GM18951 (cell line): ENCODE measurements around the gene KRT32.

ENCODE experiments used
- POLR2A ChIP-seq: IDR thresholded peaks from 4 replicates; pipeline ENCODE4 v1.6.1; 2011; ENCODE audit warnings: mild to moderate bottlenecking; ENCODE audit not compliant: insufficient read length, insufficient read depth; ENCODE audit errors: extremely low read depth
- in situ Hi-C: fragments of 300-500 bp; cut with MboI; formaldehyde crosslinking; loops from one replicate; pipeline ENCODE4 v1.12.0; 2022; ENCODE audit warnings: low sequenced_read_pairs, mixed read lengths, inconsistent platforms; ENCODE audit not compliant: unreplicated experiment

KRT32 gene

DNA sequence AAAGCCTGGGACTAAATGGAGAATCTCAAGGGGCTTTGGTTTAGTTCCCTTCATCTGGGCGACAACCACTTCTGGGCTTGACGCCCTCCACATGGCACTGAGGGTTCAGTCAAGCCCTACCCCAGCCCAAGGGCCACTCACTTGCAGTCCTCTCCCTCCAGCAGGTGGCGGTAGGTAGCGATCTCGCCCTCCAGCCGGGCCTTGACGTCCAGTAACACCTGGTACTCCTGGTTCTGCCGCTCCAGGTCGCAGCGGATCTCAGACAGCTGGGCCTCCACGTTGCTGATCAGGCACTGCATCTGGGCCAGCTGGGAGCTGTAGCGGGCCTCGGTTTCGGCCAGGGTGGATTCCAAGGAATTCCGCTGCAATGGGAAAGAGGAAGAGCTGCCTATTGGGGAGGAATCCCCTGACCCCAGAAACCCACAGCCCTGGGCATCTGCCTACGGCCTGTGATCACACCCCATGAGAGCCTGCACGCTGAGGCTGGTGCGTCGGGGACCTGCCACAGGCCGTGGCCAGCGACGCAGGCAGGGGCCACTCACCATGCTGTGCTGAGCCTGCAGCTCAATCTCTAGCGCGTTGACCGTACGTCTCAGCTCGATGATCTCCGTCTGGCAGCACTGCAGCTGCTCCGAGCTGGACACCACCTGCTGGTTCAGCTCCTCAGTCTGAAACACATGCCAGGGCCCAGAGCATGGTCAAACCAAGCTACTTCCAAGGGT is 19.8 kb upstream of the KRT32 start:
- no peak for TF ChIP-seq POLR2A
- in situ Hi-C loops: no loop called here

DNA sequence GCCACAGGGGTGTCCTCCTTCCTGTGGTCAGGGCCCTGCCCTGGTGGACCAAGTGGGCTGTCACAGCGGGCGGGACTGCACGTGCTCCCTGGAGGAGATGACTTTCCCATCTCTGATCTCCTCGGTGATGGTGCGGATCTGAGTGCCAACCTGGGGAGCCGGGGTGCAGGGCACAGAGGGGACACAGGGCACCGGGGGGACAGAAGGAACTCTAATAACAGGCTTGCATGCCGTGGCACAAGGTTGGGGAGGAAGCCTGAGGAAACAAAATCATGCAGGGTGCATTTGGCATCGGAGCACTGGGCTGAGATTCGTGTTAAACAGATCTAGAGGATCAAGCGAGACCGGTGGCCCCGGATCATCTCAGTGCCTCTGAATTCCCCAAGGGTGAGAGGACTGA is 19.1 kb upstream of the KRT32 start:
- TF ChIP-seq POLR2A: no peak
- in situ Hi-C loops: no loop called here

DNA sequence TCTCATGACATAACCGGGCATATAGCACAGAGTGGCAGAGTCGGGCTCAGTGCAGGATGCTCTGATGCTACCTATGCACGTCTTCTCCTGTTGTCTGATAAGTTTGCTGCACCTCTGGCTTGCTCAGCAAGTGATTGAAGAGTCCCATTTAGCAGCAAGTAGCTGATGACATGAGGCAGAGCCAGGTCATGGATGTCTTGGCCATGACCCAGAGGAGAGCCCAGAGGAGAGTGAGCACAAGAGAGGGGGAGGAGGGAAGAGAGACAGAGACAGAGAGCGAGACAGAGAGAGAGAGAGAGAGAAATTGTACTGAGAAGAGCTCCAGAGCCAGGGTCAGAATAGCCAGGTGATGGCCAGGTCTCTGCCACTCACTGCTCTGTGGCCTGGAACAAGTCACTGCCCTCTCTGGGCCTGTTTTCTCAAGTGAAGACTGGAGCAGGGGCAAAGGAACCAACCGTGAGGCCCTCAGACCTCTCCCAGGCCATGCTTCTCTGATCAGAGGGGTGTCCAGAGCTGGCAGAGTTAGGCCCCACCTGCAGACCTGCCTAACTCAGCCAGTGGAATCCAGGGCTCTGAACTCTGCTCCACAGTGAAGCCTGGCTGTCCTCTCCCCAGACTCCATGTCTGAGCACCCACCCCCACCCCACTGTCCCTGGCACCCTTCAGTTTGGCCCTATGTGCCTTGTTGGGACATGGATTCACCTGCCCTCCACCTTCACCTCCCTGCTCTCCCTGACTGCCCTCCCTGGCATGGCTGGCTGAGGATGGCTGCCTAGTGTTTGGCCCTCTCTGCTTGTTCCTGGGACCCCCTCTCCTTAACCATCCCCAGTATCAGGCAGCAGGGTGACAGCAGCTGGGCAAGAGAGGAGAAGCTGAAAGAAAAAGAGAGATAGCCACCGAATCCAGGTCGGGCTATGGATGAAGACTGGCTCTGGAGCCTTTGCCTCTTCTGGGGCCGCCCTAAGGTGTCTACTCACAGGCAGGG is 18.0 kb upstream of the KRT32 start:
- no peak for TF ChIP-seq POLR2A
- in situ Hi-C loops: no loop called here

DNA sequence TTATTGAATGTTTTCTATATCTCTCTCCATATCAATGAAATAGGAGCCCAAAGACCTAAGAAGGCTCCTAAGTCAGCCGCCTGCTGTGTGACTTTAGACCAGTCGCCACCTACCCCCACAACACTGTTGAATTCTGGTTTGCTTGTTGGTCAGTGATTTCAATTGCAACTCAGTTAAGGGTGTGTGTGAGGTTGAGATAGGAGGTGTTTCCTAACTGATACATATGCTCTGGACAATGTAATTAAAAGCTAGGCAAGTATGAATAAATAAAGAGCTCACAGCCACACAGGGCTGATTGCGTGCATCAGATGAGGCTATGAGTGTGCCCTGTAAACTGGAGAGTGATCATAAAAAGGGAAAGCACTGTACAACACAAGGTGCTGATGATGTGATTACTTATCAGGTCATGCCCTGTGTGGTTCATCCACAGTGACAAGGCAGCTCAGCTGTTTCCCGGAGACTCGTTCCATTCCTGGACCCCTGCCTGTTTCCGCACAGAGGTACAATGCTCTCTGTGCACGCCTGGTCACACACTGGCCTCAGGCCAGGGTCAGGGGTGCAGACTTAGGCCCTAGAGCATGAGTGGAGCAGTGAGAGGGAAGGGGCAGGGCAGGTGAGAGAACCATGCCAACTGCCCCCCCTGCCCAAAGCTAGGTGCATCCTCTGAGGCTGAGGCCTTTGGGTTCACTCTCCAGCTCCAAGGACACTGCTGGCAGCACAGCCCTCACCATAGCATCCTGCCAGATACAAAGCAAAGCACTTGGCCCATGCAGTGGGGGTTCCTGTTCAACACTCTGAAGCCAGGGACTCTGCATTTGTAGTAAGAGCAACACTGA is 17.0 kb upstream of the KRT32 start:
- no peak for TF ChIP-seq POLR2A
- in situ Hi-C loops: no loop called here

DNA sequence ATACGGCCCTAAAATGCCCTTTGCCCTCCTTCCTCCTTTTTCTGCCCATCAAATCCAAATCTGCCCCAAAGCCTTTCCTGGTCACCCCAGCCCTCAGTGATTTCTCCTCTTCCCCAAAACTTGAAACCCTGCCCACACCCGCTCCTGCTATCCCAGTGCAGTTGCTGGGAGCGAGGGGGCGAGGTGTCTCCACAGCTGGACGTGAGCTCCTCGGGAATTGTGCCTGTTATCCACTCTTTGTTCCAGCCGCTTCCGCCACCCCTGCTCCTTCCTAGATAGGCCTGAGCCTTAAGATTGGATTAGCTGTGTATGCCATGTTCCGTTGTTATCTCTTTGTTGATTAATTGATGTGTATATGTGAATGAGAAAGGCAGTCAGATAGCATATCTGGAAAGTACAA is 16.3 kb upstream of the KRT32 start:
- in situ Hi-C loops: no loop called here
- no peak for TF ChIP-seq POLR2A

DNA sequence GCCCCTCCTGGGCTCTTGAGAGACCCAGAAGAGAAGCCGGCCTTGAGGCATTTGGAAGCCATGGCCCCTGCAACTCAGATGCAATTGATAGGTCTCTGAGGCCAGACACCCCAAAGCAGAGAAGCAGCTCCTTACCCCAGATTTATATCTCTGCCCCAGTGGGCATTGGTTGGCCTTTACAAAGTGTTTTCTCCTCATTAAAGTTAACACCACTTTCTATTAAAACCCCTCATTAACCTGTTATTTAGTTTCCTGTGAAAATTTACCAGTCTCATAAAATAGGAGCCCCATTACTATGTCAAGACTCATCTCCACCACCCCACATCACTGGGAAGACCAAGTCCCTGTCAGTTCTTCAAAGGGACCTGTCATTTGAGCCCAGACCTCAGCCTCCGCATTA is 13.8 kb upstream of the KRT32 start, which contains the start of gene KRT35:
KRT35 (minus strand) TSS at position 116 of the 400 bp plus-strand sequence; CDS start at position 62, 54 bp downstream.
- no peak for TF ChIP-seq POLR2A
- in situ Hi-C loops: no loop called here

DNA sequence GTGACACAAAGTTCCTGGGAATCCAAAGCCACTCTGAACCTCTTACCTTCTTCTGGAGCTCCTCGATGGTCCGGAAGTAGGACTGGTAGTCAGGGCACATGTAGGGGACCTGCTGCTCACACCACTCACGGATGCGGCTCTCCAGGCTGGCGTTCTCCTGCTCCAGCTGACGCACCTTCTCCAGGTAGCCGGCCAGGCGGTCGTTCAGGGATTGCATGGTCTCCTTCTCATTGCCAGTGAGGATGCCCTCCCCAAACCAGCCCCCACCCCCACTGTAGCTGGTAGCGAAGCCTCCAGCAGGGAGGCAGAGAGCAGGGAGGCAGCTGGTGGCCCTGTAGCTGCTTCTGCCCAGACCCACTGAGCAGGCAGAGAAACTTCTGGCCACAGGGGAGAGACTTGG is 13.4 kb upstream of the KRT32 start:
- TF ChIP-seq POLR2A: no peak
- in situ Hi-C loops: no loop called here

DNA sequence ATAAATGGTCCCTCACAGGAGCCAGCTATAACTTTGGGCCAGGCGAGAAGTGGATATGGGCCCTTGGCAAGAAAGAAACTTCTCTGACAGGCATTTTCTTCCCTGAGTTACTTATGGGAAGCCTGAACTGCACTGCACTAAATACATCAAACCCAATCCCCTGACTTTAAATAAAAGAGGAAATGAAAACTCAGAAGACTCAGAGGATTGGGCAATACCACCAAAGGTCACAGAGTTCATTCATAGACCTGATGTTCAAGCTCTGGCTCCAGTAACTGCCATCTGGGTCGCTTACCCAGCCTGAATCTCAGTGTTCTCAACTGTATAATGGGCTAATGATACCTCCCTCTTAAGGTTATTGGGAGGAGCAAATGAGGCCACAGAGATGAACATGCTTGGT is 12.9 kb upstream of the KRT32 start:
- in situ Hi-C loops: no loop called here
- TF ChIP-seq POLR2A: no peak

DNA sequence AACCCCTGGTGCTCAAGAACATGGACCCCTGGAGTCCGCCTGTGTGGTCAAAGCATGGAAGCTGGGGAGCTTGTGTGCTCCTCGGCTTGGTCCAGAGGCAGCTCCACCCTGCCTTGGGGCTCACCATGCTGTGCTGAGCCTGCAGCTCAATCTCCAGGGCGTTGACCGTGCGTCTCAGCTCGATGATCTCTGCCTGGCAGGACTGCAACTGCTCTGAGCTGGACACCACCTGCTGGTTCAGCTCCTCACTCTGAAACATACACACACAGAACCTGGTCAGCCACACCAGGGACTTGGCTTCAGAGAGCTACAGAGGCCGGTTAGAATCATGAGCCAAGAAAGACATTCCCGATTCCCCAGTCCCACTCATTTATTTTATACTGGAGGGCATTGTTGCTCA is 11.1 kb upstream of the KRT32 start:
- in situ Hi-C loops: no loop called here
- TF ChIP-seq POLR2A: no peak

DNA sequence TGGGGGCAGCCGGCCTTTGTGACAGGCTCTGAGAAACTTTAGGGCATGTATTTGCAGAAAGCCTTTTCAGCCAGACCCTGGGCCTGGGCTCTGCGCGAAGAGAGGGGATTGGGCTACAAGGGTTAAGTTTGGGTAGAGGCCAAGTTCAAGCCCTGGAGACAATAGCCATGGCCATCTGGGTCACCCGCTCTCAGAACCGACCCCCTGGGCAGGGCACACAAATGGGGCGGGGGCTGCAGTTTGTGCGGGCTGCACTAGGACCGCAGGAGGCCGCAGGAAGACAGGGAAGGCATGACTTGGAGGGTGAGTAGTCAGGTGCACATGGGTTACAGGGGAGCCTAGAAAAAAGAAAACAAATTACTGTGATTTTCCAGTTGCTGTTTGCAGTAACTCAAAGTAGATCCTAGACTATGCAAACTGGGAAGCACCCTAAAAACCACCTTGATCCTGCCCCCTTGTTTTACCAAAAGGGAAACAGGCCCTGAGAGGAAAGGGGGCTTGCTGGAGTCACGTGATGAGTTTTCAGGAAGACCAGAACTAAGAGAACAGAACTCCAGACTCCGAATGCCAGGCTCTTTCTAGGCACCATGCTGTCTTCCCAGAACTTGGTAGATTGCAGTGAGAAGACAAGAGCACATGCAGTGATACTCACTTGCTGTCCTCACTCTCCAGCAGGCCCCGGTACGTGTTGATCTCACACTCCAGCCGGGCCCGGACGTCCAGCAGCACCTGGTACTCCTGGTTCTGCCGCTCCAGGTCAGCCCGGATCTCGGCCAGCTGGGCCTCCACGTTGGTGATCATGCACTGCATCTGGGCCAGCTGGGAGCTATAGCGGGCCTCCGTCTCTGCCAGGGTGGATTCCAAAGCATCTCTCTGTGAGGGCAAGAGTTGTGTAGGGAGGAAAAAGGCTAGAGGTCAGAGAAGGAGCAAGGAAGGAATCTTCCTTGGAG is 10.0 kb upstream of the KRT32 start:
- in situ Hi-C loops: no loop called here
- TF ChIP-seq POLR2A: no peak

DNA sequence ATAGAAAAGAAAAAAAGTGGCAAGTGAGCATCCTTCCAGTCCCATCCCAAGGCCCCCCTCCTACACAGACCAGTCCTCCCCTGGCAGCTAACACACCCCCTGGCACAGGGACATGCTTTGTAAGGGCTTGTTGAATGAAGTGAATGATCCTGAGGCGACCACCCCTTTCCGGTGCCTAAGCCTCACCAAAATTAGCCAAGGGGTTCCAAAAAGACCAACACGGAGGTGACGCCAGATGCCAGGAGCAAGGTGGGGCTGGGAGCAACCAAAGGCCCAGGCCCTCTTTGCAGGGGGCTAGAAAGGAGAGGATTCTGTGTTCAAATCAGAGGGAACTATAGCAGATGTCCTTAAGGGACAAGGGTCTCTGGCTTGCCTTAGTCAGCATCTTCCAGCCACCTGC is 8.2 kb upstream of the KRT32 start:
- in situ Hi-C loops: no loop called here
- no peak for TF ChIP-seq POLR2A

DNA sequence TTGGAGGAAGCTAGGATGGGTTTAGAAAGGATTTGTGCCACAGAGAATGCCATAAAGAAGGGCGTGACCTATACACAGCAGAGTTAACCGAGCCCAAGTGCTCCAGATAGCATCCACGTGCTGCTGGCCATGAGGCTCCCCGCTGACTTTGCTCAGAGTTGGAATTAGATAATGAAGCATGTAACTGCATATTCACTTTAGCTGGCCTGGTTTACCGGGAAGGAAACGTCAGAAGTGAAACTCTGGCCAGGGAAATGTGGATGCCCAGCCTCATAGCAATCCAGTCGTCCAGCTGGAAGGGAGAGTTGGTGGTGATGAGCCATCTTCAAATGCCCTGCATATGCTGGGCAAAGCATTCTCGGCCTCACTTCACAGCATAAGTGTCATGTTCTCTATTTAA is 7.7 kb upstream of the KRT32 start:
- in situ Hi-C loops: no loop called here
- TF ChIP-seq POLR2A: no peak
